Measurements from ENCODE around the gene CADPS. TPM values are rescaled to one million over a fixed set of nuclear protein-coding genes. Genes with fewer than 3 reads are reported as not detected.

Gene CADPS
- total and polyA plus RNA-seq, 10 donors = 0.16 to 3.6 (median 0.40) TPM

DNA sequence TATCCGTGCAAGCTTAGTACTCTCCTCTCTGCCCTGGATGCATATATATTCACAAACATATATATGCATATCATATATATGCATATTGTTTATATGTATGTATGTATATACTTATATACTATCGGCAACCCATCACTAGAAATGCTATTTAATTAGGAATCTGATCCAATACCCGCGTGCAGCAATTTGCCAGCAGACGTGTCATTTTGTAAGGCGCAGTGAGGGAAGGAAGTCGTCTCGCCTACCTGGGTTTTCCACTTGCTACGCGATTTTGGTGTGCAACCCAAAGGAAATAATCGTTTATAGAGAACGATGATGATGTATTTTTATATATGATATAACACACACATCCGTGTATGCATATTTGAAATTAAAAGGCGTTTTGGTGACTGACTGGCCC is 496.3 kb downstream of the CADPS start:
- Histone ChIP-seq H3K9me3 (no peaks in the 10 kb centered on the region), H3K4me1 (peaks cover 0 to 16% (median 8%) of the 10 kb centered on the region in 6 donors), H3K36me3 (no peaks in the 10 kb centered on the region), H3K27me3 (replicated peaks in 1 of 7) (peaks cover 6 to 94% (median 72%) of the 10 kb centered on the region in 7 donors), H3K4me3 (no peak overlapping the region), H3K27ac (no peak overlapping the region)
- TF ChIP-seq POLR2AphosphoS5 (IDR thresholded peaks at IDR 0.05) (no peak), POLR2A (IDR thresholded peaks at IDR 0.05) (no peak)
- TF ChIP-seq, protein P1, sequence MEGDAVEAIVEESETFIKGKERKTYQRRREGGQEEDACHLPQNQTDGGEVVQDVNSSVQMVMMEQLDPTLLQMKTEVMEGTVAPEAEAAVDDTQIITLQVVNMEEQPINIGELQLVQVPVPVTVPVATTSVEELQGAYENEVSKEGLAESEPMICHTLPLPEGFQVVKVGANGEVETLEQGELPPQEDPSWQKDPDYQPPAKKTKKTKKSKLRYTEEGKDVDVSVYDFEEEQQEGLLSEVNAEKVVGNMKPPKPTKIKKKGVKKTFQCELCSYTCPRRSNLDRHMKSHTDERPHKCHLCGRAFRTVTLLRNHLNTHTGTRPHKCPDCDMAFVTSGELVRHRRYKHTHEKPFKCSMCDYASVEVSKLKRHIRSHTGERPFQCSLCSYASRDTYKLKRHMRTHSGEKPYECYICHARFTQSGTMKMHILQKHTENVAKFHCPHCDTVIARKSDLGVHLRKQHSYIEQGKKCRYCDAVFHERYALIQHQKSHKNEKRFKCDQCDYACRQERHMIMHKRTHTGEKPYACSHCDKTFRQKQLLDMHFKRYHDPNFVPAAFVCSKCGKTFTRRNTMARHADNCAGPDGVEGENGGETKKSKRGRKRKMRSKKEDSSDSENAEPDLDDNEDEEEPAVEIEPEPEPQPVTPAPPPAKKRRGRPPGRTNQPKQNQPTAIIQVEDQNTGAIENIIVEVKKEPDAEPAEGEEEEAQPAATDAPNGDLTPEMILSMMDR (IDR thresholded peaks at IDR 0.05 in 8 of 11, conservative IDR thresholded peaks at IDR 0.05 in 3 of 11) = no peak
- 6 to 11% (median 7%) methylated on average over 14 of the region's 14 CpGs for WGBS, 5 donors
- no peak for DNase-seq
- intact Hi-C loops (cut with DNase I; ENCODE audit: low total_unique reads) = no loop called here

DNA sequence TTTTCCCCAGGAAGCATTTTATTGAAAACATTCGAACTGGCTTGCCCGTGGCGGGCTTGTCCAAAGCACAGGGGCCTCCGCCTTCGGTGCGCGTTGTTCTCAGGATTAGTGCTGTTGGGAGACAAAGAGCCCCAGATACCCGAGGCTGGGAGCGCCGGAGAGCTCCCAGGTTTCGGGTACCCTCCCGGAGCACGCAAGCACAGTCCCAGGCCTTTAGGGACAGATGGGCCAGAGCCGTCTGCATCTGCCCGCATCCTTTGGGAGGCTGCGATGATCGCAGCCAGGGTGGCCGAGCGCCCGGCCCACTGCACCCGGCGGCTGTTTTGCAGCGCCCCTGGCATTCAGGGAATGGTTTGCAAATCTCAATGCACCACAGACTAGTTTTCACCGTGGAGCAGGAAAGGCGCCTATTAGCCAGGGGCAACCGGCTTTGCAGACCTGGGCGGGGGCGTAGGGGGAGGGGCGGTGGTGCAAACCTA is 496.9 kb downstream of the CADPS start:
- no peak for DNase-seq
- peak overlapping the region in 1 of 8 donors; percentile 5 for H3K4me3 ChIP-seq
- no peak overlapping the region for H3K27ac ChIP-seq
- peaks cover 6 to 100% (median 78%) of the 10 kb centered on the region in 7 donors for H3K27me3 ChIP-seq (replicated peaks in 1 of 7)
- no peaks in the 10 kb centered on the region for H3K36me3 ChIP-seq
- H3K4me1 ChIP-seq = peaks cover 0 to 21% (median 13%) of the 10 kb centered on the region in 6 donors
- intact Hi-C loops (cut with DNase I; ENCODE audit: low total_unique reads) = no loop called here
- 4 to 9% (median 8%) methylated on average over 18 to 29 of the region's 29 CpGs for WGBS, 5 donors
- no peak for TF ChIP-seq POLR2A (IDR thresholded peaks at IDR 0.05)
- no peak for TF ChIP-seq POLR2AphosphoS5 (IDR thresholded peaks at IDR 0.05)
- TF ChIP-seq, protein P1 (IDR thresholded peaks at IDR 0.05 in 8 of 11, conservative IDR thresholded peaks at IDR 0.05 in 3 of 11) = no peak
- H3K9me3 ChIP-seq = no peaks in the 10 kb centered on the region

DNA sequence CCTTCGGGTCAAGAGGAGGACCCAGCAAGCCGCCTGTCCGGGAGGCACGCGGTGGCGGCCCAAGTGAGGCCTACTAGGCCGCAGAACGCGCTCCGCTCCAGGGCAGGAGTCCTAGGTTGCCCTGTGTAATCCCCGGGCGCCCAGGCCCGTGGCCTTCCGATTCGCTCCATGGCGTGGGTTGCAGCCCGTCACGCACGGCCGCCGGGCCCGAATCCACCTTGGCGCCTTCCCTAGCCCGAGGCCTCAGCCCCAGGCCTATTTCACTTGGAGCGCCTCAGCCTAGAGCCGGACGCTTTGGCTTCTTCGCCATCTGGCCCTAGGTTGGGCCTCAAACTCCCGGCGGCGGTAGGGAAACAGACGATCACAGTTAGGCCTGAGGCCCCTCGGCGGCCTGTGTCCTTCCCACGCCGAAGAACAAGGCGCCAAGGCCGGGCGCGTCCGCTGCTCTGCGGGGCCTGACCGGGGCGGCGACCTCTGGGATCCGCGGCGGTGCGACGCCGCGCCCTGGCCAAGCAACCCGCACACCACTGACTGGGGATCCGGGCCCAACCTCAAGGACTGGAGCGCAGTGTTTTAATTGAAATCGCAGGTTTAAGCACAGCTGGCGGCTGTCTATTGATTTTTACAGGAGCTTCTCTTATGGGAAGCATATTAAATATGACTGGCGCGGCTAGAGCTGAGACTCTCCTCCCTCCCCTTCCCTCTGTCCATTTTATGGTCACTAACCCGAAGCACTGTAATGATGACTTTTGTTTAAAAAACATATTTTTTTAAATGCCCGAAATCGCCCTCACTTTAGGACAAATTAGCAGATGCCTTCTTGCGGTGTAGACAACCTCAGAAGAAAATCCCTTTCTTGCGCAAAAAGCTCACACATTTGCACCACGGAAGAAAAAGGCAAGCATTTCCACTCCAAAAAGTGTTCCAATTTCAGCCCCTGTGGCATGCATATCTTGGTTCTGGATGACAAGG is 498.0 kb downstream of the CADPS start:
- intact Hi-C loops (cut with DNase I; ENCODE audit: low total_unique reads) = no loop called here
- TF ChIP-seq POLR2A (IDR thresholded peaks at IDR 0.05) (no peak), POLR2AphosphoS5 (IDR thresholded peaks at IDR 0.05) (no peak)
- TF ChIP-seq, protein P1 (IDR thresholded peaks at IDR 0.05 in 8 of 11, conservative IDR thresholded peaks at IDR 0.05 in 3 of 11) = no peak
- Histone ChIP-seq H3K4me3 (no peak overlapping the region), H3K4me1 (peaks cover 0 to 30% (median 18%) of the 10 kb centered on the region in 6 donors), H3K9me3 (no peaks in the 10 kb centered on the region), H3K27me3 (replicated peaks in 1 of 7) (peaks cover 6 to 100% (median 87%) of the 10 kb centered on the region in 7 donors), H3K27ac (no peak overlapping the region), H3K36me3 (no peaks in the 10 kb centered on the region)
- no peak for DNase-seq
- 13 to 21% (median 20%) methylated on average over 12 to 65 of the region's 65 CpGs for WGBS, 5 donors

DNA sequence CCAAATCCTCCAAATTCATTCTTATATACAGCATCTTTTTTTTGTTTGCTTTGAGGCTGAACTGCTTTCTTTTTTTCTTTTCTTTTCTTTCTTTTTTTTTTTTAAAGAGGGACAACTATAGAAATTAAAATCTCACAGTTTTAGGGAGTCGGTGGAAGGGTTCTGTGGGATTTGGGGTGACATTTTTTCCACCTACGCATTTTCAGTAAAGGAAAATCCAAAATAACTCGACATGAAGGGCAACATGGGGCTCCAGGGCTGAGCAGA is 498.8 kb downstream of the CADPS start:
- intact Hi-C loops (cut with DNase I; ENCODE audit: low total_unique reads) = no loop called here
- WGBS, 5 donors = 45 to 54% (median 51%) methylated on average over 3 of the region's 3 CpGs
- no peak for DNase-seq
- no peaks in the 10 kb centered on the region for H3K9me3 ChIP-seq
- TF ChIP-seq, protein P1 (IDR thresholded peaks at IDR 0.05 in 8 of 11, conservative IDR thresholded peaks at IDR 0.05 in 3 of 11) = no peak
- TF ChIP-seq POLR2A (IDR thresholded peaks at IDR 0.05) = no peak
- TF ChIP-seq POLR2AphosphoS5 (IDR thresholded peaks at IDR 0.05) = no peak
- H3K27me3 ChIP-seq (replicated peaks in 1 of 7) = peaks cover 9 to 100% (median 95%) of the 10 kb centered on the region in 7 donors
- no peaks in the 10 kb centered on the region for H3K36me3 ChIP-seq
- peaks cover 0 to 35% (median 20%) of the 10 kb centered on the region in 6 donors for H3K4me1 ChIP-seq
- H3K4me3 ChIP-seq = no peak overlapping the region
- no peak overlapping the region for H3K27ac ChIP-seq
